ENCODE measurements around the gene CCDC24. TPM values are rescaled to one million over a fixed set of nuclear protein-coding genes. Genes with fewer than 3 reads are reported as not detected.

Gene CCDC24
- total RNA-seq, 1 donor from 2014 or later = 3.0 TPM

Other genes with a start within 250 kb of the CCDC24 start
- gene ARTN, start 57.8 kb upstream of the CCDC24 start, total RNA-seq = 0.43 TPM in 1 of 2 replicates, not detected in the other
- gene IPO13, start 44.6 kb upstream of the CCDC24 start, total RNA-seq = 26.3 and 26.6 TPM in 2 replicates
- 71.0 and 71.8 TPM in 2 replicates for gene DPH2, start 21.6 kb upstream of the CCDC24 start, total RNA-seq
- 181 and 182 TPM in 2 replicates for gene ATP6V0B, start 16.6 kb upstream of the CCDC24 start, total RNA-seq
- 59.7 TPM in 2 replicates for gene B4GALT2, start 12.4 kb upstream of the CCDC24 start, total RNA-seq
- 6.3 and 6.5 TPM in 2 replicates for gene SLC6A9, start 39.9 kb downstream of the CCDC24 start, total RNA-seq
- not detected in 2 replicates for gene KLF17, start 127.2 kb downstream of the CCDC24 start, total RNA-seq
- gene KLF18, start 150.0 kb downstream of the CCDC24 start, total RNA-seq = not detected in 2 replicates
- gene DMAP1, start 221.9 kb downstream of the CCDC24 start, total RNA-seq = 34.1 and 36.0 TPM in 2 replicates

Measured in activated CD4-positive, alpha-beta T cell treated with anti-CD3 and anti-CD28 coated beads, Interleukin-2, amount 10 ng/mL, durations not matched to agents 24 days and 14 days (primary cell).